GM12891 (cell line): Measurements from ENCODE around the gene COL20A1.

Experiments used
- DNase-seq: peaks from one replicate; pipeline ENCODE4 v3.0.0; 2011; ENCODE audit warnings: low spot score; ENCODE audit not compliant: insufficient read length
- FAIRE-seq: peaks from 2 replicates; lab custom pipeline; 2011; peaks lifted over from hg19 to GRCh38; lab: Jason Lieb, UNC
- PAX5 ChIP-seq: IDR thresholded peaks from 2 replicates; pipeline ENCODE4 v1.6.1; 2011; ENCODE audit warnings: low read length, moderate library complexity, mild to moderate bottlenecking; ENCODE audit not compliant: insufficient read depth, severe bottlenecking
- POLR2A ChIP-seq: IDR thresholded peaks from 2 replicates; pipeline ENCODE4 v1.6.1; 2011; ENCODE audit warnings: low read depth, low read length, control low read depth
- POLR2AphosphoS5 ChIP-seq: IDR thresholded peaks from 2 replicates; pipeline ENCODE4 v1.6.1; 2011; ENCODE audit warnings: low read depth, low read length, control low read depth
- POU2F2 ChIP-seq: IDR thresholded peaks from 2 replicates; pipeline ENCODE4 v1.6.1; 2011; ENCODE audit warnings: low read depth, mild to moderate bottlenecking, control low read depth, low read length, moderate library complexity
- SPI1 ChIP-seq: IDR thresholded peaks from 2 replicates; pipeline ENCODE4 v1.6.1; 2011; ENCODE audit warnings: low read depth, low read length, control low read depth
- TAF1 ChIP-seq: IDR thresholded peaks from 2 replicates; pipeline ENCODE4 v1.6.1; 2011; ENCODE audit warnings: low read depth, low read length, control low read depth

The COL20A1 gene

DNA sequence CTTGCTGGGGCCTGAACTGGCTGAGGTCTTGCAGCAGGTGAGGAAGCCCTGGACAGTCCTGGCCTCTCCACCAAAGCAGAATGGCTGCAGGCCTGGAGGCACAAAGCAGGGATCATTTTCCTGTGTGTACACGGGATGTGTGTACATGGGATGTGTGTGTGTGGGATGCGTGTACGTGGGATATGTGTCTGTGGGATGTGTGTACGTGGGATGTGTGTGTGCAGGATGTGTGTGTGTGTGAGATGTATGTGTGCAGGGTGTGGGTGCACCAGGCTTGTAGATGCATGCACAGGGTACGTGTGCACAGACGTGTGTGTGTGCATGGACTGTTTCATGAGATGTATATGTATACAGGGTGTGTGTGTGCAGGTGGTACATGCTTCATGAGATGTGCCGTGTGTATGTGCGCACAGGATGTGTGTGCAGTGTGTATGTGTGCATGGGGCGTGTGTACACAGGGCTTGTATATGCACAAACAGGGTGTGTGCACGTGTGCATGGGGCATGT is 76.1 kb downstream of the COL20A1 start:
- peak; percentile 40 for FAIRE-seq
- no peak for DNase-seq

DNA sequence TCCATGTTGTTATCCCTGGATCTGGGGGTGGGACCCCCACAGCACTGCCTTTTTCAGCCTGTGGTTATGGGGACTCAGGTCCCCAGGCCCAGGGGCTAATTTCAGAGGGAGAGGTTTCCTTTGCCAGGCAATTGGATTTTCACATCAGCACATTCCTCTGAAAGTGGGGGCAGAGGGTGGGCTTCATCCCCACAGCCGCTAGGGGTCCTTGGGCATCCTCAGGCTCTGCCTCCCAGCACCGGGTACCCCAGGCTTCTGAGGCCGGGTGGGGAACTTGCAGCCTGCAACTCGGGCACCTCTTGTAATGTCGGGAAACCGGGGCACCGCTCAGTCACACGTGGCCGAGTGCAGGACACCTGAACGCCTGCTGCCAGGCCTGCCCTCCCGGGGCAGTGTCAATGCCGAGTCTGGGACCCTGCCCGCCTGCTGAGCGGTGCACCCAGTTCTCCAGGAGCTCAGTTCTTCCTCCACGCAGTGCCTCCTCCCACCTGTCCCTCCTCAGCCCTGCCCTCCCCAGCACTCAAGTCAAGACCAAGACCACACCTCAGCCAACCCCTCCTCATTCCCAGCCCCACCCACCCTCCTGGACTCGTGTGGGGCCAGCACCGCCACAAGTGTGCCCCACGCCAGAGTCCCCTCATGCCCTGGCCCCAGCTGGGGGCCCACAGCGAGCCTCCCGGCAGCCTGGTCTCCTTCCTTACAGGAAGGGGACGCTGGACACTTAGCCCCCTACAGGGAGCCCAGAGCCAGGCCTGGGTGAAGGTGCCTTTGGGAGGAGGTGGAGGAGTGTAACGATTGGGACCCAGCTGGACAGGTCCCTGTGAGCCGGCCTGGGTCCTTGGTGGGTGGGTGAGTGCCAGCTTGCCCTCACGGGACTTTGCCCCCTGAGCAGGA is 77.0 kb downstream of the COL20A1 start:
- DNase-seq (no peak), FAIRE-seq (no peak)
- no peak for TF ChIP-seq TAF1
- no peak for TF ChIP-seq POU2F2
- no peak for TF ChIP-seq POLR2AphosphoS5
- TF ChIP-seq POLR2A: no peak
- TF ChIP-seq SPI1: no peak
- TF ChIP-seq PAX5: no peak

More for the DNA sequence above, 76.1 kb downstream of the COL20A1 start:
- TF ChIP-seq POLR2A: no peak
- TF ChIP-seq POU2F2: no peak

DNA sequence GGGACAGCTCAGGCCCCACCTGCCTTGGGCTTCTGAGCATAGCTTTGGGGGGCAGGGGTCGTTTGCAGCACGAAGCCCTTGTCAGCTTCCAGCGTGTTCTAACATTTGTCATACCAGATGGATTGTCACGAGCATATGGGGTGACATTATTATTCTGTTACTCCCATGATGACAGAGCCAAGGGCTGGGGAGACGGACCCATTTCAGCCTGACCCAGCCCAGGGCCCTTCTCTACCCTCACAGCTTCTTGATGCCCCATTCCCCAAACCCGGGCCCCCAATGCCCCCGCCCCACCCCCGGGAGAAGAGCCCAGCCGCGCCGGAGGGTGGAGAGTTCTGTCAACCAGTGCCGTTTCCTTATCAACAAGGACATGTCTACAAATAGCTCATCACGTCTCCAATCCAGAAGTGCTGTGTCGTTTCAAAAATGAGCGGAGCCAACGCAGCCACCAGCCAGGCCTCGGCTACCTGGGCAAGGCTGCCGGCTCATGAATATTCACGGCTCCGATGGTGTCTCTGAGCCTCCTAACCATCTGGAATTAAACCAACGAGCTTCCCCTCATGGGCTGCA is 77.7 kb downstream of the COL20A1 start:
- DNase-seq: no peak
- FAIRE-seq: no peak
- no peak for TF ChIP-seq POLR2AphosphoS5
- no peak for TF ChIP-seq SPI1
- TF ChIP-seq POU2F2: no peak
- TF ChIP-seq POLR2A: no peak
- no peak for TF ChIP-seq PAX5
- no peak for TF ChIP-seq TAF1

DNA sequence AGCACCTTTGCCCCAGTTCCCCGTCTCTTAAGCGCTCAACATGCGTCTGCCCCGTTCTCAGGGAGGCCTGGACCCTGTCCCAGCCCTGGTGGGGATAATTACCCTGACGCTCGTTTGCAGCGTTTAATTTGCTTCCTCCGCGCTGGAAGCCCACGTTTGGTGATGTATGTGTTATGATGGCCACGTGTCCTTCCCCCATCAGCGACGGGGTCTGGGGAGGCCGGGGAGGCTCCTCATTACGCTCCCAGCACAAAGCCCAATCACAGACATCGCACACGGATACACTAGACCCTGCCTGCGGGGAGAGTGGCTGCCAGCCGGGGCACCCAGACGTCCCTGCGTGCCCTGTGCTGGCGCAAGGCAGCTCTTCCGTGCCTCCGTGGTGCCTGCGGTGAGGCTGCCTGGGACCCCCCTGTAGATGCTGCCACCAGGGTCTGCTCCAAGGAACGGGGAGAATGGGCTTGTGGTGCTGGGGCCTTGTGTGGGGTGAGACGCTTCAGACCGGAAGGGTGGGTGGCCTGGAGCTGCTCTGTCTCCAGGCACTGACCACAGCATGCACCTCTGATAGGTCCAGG is 78.4 kb downstream of the COL20A1 start:
- TF ChIP-seq POU2F2: no peak
- no peak for TF ChIP-seq TAF1
- TF ChIP-seq SPI1: no peak
- TF ChIP-seq PAX5: no peak
- TF ChIP-seq POLR2AphosphoS5: no peak
- TF ChIP-seq POLR2A: no peak
- DNase-seq (no peak), FAIRE-seq (no peak)

DNA sequence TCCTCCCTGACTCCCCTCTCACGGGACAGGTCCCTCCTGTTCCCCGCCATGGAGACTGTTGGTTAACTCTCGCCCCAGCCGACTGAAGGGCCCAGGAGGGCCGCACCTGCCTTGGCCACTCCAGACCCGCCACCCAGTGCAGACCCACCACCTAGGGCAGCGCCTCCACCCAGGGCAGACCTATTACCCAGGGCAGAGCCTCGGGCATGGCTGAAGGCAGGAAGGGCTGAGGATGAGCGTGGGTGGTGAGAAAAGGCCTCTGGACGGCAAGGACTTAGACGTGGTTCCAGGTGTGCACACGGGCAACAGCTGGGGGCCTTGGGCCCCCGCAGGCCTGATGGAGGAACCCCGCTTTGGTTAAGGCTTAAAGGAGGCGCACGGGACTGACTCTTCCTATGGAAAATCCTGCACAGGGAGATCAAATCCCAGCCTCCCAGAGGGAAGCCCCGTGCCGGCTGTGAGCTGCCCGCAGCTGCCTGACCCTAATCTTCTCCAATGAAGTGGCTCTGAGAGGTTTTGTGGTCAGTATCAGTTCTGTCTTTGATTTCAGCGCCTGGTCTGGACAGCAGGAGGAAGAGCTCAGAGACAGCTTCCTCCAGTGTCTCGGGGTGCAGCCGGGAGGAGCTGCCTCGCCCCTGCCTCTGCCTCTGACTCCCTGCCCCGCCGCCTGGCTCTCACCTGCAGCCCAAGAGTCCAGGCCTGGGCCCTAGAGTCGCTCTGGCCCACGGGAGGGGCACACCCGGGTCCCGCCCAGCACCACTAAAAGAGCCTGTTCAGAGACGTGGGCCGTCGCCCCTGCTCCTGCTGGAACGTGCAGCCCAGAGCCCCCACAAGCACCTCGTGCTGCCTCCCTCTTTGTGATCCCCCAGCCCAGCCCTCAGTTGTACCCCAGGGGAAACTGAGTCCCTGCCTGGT is 80.2 kb downstream of the COL20A1 start:
- FAIRE-seq (no peak), DNase-seq (no peak)
- no peak for TF ChIP-seq TAF1
- TF ChIP-seq POLR2AphosphoS5: no peak
- TF ChIP-seq POLR2A: no peak
- no peak for TF ChIP-seq POU2F2
- TF ChIP-seq SPI1: no peak
- TF ChIP-seq PAX5: no peak

DNA sequence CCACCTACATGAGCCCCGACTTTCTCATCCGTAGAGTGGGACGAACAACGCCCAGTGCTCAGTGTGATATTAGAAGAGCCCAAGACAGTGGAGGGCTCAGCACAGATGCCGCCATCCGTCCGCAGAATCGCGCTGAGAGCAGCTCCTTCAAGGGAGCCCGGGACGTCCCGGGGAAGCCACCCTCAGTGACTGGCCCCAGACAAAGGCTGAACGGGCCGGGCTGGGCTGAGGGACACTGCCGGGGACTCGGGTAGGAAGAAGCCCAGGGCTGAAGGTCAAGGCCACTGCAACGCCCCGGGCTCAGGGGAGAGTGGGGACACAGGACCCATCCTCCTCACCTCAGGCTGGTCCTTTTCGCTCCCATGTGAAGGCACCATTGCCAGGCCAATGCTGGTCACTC is 81.0 kb downstream of the COL20A1 start:
- DNase-seq: no peak
- TF ChIP-seq PAX5 (no peak), POLR2AphosphoS5 (no peak), POU2F2 (no peak), TAF1 (no peak), POLR2A (no peak)
- FAIRE-seq: no peak

DNA sequence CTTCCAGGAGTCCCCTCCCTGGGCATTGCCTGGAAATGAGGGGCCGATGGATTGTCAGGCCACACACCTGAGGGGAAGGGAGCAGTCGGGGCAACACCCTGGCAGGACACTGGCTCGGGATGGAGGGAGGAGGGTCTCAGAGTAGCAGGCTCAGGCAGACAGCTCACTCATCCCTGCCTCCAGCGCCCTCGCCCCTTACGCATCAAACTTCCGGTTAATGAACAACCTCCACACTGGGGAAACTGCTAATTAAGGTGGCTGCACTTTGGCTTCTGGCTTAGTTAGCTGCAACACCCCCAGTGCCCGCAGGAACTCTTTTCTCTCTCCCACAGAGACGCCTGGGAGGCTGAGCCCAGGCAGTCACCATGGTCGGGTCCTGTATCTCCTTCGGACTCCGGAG is 81.5 kb downstream of the COL20A1 start:
- TF ChIP-seq SPI1: no peak
- TF ChIP-seq TAF1: no peak
- TF ChIP-seq POLR2A: no peak
- no peak for TF ChIP-seq POLR2AphosphoS5
- no peak for TF ChIP-seq POU2F2
- no peak for TF ChIP-seq PAX5
- DNase-seq (no peak), FAIRE-seq (no peak)

DNA sequence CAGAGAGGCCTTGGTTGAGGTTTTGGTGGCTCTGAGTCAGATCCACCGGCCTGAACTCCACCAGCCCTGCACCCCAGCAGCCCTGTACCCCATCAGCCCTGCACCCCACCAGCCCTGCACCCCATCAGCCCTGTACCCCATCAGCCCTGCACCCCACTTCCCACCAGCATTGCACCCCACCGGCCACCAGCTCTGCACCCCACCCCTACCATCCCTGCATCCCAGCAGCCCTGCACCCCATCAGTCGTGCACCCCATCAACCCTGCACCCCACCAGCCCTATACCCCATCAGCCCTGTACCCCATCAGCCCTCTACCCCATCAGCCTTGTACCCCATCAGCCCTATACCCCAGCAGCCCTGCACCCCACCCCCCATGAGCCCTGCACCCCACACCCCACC is 82.5 kb downstream of the COL20A1 start:
- no peak for DNase-seq
- no peak for FAIRE-seq
- no peak for TF ChIP-seq POLR2AphosphoS5
- TF ChIP-seq POU2F2: no peak
- TF ChIP-seq PAX5: no peak
- no peak for TF ChIP-seq POLR2A
- no peak for TF ChIP-seq TAF1
- TF ChIP-seq SPI1: no peak
